ENCODE measurements around the gene CHMP2A. TPM values are rescaled to one million over a fixed set of nuclear protein-coding genes. Genes with fewer than 3 reads are reported as not detected.

The CHMP2A gene
- total and polyA plus RNA-seq, 2 of the 13 experiments (the other 11 are each of a cell fraction or from before 2014, with no cell fraction given): 49.7 to 55.0 TPM

DNA sequence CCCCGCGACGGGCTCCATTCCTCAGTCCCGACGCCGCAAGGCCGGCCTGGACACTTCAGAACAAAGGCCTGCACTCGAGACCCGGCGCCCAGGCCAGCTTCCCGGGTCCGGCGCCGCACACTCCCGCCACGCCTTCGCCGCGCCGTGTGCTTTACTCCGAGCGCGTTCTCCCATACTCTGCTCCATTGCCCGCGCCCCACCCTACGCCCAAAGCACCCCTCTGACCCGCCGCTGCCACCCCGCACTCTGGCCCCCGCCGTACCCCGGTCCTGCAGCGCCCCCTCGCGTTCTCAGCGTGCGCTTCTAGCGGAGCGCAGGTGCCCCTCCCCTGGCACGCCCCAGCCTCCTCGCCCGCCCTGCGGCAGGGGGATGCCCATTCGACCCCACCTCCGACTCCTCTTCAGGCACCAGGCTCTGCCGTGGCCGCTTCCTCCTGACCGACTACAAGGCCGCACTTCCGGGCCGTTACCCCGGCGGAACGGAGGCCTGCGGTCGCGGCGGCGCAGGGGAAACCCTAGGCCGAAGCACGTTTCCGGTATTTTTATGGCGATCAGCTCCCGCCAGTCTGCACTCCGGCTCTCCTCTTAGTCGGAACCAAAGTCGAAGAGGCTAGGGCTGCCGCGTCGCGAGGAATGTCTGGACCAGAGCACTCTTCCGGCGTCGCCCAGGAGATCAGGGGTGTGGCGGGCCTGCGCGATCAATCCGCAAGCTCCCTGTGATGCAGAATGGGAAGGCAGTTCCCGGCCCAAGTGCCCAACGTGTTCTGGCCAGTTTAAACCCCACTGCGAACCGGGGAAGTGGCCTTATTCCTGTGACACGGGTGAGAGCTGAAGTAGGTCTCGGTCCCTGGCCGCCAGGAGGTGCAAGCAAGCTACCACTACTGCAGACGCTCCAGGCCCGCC lies 35.3 kb downstream of the CHMP2A start, which contains the start of gene ZBTB45 (continued):
- TF ChIP-seq SALL1 (CRISPR knock-in tag; IDR thresholded peaks at IDR 0.05) (peak; percentile 87), CENPX (CRISPR knock-in tag; IDR thresholded peaks at IDR 0.05) (no peak), ZFP82 (CRISPR knock-in tag; IDR thresholded peaks at IDR 0.05; ENCODE audit: borderline replicate concordance) (peak; percentile 95), ELF1 (CRISPR knock-in tag; IDR thresholded peaks at IDR 0.05) (peak; percentile 97), ZNF562 (CRISPR knock-in tag; IDR thresholded peaks at IDR 0.05; ENCODE audit: borderline replicate concordance) (no peak; the same call in 1 of the 2 replicates), TGIF2 (CRISPR knock-in tag; IDR thresholded peaks at IDR 0.05) (no peak; the same call in none of the 2 replicates), SMAD3 (CRISPR knock-in tag; IDR thresholded peaks at IDR 0.05) (peak; percentile 98), ZNF143 (CRISPR knock-in tag; IDR thresholded peaks at IDR 0.05) (peak; percentile 86), ZNF34 (CRISPR knock-in tag; IDR thresholded peaks at IDR 0.05; ENCODE audit: borderline replicate concordance) (peak; percentile 99), BHLHE40 (IDR thresholded peaks at IDR 0.05; ENCODE audit: low read length) (peak; percentile 67), SKI (IDR thresholded peaks at IDR 0.05; ENCODE audit: partially characterized antibody) (peak; percentile 96), ZNF3 (CRISPR knock-in tag; IDR thresholded peaks at IDR 0.05) (peak; percentile 76), TEAD3 (CRISPR knock-in tag; optimal IDR thresholded peaks at IDR 0.05; ENCODE audit: borderline replicate concordance) (peak; percentile 97), RFX1 (IDR thresholded peaks at IDR 0.05) (no peak; the same call in 1 of the 2 replicates), ZNF432 (CRISPR knock-in tag; IDR thresholded peaks at IDR 0.05; ENCODE audit: borderline replicate concordance) (no peak), ZNF224 (CRISPR knock-in tag; IDR thresholded peaks at IDR 0.05) (peak; percentile 92), KAT7 (CRISPR knock-in tag; IDR thresholded peaks at IDR 0.05; ENCODE audit: borderline replicate concordance) (peak; percentile 50; the same call in 1 of the 2 replicates), POGK (CRISPR knock-in tag; conservative IDR thresholded peaks at IDR 0.05) (peak; percentile 99), MATR3 (CRISPR knock-in tag; IDR thresholded peaks at IDR 0.05) (no peak), KAT8 (CRISPR knock-in tag; IDR thresholded peaks at IDR 0.05) (peak; percentile 99), KDM4B (CRISPR knock-in tag; IDR thresholded peaks at IDR 0.05) (peak; percentile 91; the same call in 1 of the 2 replicates), ZNF180 (CRISPR knock-in tag; IDR thresholded peaks at IDR 0.05; ENCODE audit: borderline replicate concordance, low read depth) (0 out of 2 replicates have a peak, but pooled peaks have one; percentile 21), ARNTL (CRISPR knock-in tag; IDR thresholded peaks at IDR 0.05) (peak; percentile 82), IRF2 (CRISPR knock-in tag; IDR thresholded peaks at IDR 0.05) (peak; percentile 97)
- TF ChIP-seq, protein P1, sequence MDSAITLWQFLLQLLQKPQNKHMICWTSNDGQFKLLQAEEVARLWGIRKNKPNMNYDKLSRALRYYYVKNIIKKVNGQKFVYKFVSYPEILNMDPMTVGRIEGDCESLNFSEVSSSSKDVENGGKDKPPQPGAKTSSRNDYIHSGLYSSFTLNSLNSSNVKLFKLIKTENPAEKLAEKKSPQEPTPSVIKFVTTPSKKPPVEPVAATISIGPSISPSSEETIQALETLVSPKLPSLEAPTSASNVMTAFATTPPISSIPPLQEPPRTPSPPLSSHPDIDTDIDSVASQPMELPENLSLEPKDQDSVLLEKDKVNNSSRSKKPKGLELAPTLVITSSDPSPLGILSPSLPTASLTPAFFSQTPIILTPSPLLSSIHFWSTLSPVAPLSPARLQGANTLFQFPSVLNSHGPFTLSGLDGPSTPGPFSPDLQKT (CRISPR knock-in tag; IDR thresholded peaks at IDR 0.05; ENCODE audit: borderline replicate concordance): peak; percentile 51; the same call in 1 of the 2 replicates
- TF ChIP-seq, protein P2, sequence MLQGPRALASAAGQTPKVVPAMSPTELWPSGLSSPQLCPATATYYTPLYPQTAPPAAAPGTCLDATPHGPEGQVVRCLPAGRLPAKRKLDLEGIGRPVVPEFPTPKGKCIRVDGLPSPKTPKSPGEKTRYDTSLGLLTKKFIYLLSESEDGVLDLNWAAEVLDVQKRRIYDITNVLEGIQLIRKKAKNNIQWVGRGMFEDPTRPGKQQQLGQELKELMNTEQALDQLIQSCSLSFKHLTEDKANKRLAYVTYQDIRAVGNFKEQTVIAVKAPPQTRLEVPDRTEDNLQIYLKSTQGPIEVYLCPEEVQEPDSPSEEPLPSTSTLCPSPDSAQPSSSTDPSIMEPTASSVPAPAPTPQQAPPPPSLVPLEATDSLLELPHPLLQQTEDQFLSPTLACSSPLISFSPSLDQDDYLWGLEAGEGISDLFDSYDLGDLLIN (CRISPR knock-in tag; IDR thresholded peaks at IDR 0.05; ENCODE audit: borderline replicate concordance): peak; percentile 91; the same call in 1 of the 2 replicates
